Gastroesophageal sphincter (tissue), 4 donors: Measurements from ENCODE around the gene CREBBP. TPM values are rescaled to one million over a fixed set of nuclear protein-coding genes. Genes with fewer than 3 reads are reported as not detected.

Experiments used
- ATAC-seq: fragments of 150-250 bp; one replicate; pipeline ENCODE4 v1.9.1; 2016; ENCODE audit warnings: mild to moderate bottlenecking, moderate library complexity
- H3K27ac ChIP-seq, 4 donors: fragments of 200-600 bp; sonication (generic) in 3 of 4; 1 replicate in 3 of 4; 2 replicates in 1 of 4; pipeline ENCODE4 v1.5.1; 2016 to 2019
- H3K27me3 ChIP-seq: fragments of 200-600 bp; sonication (generic); one replicate; pipeline ENCODE4 v1.5.1; 2019
- H3K36me3 ChIP-seq, 2 donors: fragments of 200-600 bp; sonication (generic); one replicate each; pipeline ENCODE4 v1.5.1; 2019; ENCODE audit warnings: control low read depth in 1 of 2
- H3K4me1 ChIP-seq, 3 donors: fragments of 200-600 bp; sonication (generic); 1 replicate in 2 of 3; 2 replicates in 1 of 3; pipeline ENCODE4 v1.5.1; 2016 to 2019; ENCODE audit warnings: control low read depth in 2 of 3
- H3K4me3 ChIP-seq, 2 donors: fragments of 200-600 bp; sonication (generic); one replicate each; pipeline ENCODE4 v1.5.1; 2019; ENCODE audit warnings: mild to moderate bottlenecking in 1 of 2, moderate library complexity in 1 of 2
- H3K9me3 ChIP-seq, 3 donors: fragments of 200-600 bp; sonication (generic); one replicate each; pipeline ENCODE4 v1.5.1; 2017 to 2019; ENCODE audit warnings: control low read depth in 2 of 3
- CTCF ChIP-seq, 4 experiments: fragments of 200-600 bp in 2 of 4; fragments of 450-650 bp in 2 of 4; sonication (generic) in 1 of 4; IDR thresholded peaks; one replicate each; pipeline ENCODE4 v1.5.1; 2017 to 2019; ENCODE audit warnings: antibody characterized with exemption in 4 of 4, mild to moderate bottlenecking in 2 of 4, moderate library complexity in 2 of 4
- EP300 ChIP-seq: sonication (generic); formaldehyde crosslinking; IDR thresholded peaks from one replicate; pipeline ENCODE4 v1.6.1; 2017; ENCODE audit warnings: antibody characterized with exemption, mild to moderate bottlenecking
- POLR2A ChIP-seq, 2 donors: fragments of 450-650 bp; IDR thresholded peaks; one replicate each; pipeline ENCODE4 v1.6.1; 2017; ENCODE audit warnings: antibody characterized with exemption in 2 of 2, mild to moderate bottlenecking in 2 of 2, moderate library complexity in 1 of 2
- POLR2AphosphoS5 ChIP-seq: sonication (generic); formaldehyde crosslinking; IDR thresholded peaks from one replicate; pipeline ENCODE4 v1.6.1; 2017; ENCODE audit warnings: antibody characterized with exemption
- WGBS, 2 donors: methylation state at CpG; one replicate each; pipeline ENCODE4 v1.1.5; 2018; ENCODE audit warnings: low coverage in 1 of 2; 5-methylcytosine and 5-hydroxymethylcytosine counted together
- total RNA-seq, 4 donors: library from RNA; depleted of rRNA; stranded (reverse); fragments of >200 nt; gene quantifications; one replicate each; pipeline ENCODE4 v1.1.0, GENCODE V29; 2016

The CREBBP gene
- total RNA-seq, 4 donors from 2014 or later, result 45.9 to 115 (median 61.7) TPM

GRCh38 chr16:3788711-3789374 lies 91.7 kb downstream of the CREBBP start:
- TF ChIP-seq POLR2A (IDR thresholded peaks at IDR 0.05) (no peak), EP300 (no peak), POLR2AphosphoS5 (no peak), CTCF (IDR thresholded peaks at IDR 0.05) (no peak)
- Histone ChIP-seq H3K36me3 (peaks cover 0 to 75% of the 10 kb centered on the region in 2 donors), H3K27me3 (no peaks in the 10 kb centered on the region), H3K9me3 (no peaks in the 10 kb centered on the region), H3K27ac (no peak overlapping the region), H3K4me1 (peaks cover 0 to 31% (median 11%) of the 10 kb centered on the region in 3 donors), H3K4me3 (no peak overlapping the region)
- 73 to 90% methylated on average over 3 to 7 of the region's 9 CpGs for WGBS, 2 donors
- no peak for ATAC-seq

- Histone ChIP-seq H3K27me3 (no peaks in the 10 kb centered on the region), H3K9me3 (no peaks in the 10 kb centered on the region), H3K4me1 (peaks cover 0 to 24% (median 6%) of the 10 kb centered on the region in 3 donors), H3K36me3 (peaks cover 0 to 76% of the 10 kb centered on the region in 2 donors), H3K27ac (no peak overlapping the region), H3K4me3 (no peak overlapping the region)
- TF ChIP-seq EP300 (no peak), POLR2AphosphoS5 (no peak), POLR2A (IDR thresholded peaks at IDR 0.05) (no peak), CTCF (IDR thresholded peaks at IDR 0.05) (no peak)
- WGBS, 2 donors, result 57 to 75% methylated on average over 1 to 2 of the region's 10 CpGs
- ATAC-seq, result no peak
Observed at GRCh38 chr16:3787924-3788661, 92.4 kb downstream of the CREBBP start.

GRCh38 chr16:3785413-3785812 lies 95.1 kb downstream of the CREBBP start:
- no peak for ATAC-seq
- Histone ChIP-seq H3K9me3 (no peaks in the 10 kb centered on the region), H3K4me1 (peaks cover 0 to 13% (median 0%) of the 10 kb centered on the region in 3 donors), H3K27me3 (no peaks in the 10 kb centered on the region), H3K4me3 (no peak overlapping the region), H3K36me3 (peaks cover 0 to 76% of the 10 kb centered on the region in 2 donors), H3K27ac (no peak overlapping the region)
- WGBS, 2 donors, result 84 to 89% methylated on average over 6 to 9 of the region's 12 CpGs
- TF ChIP-seq POLR2A (IDR thresholded peaks at IDR 0.05) (no peak), EP300 (no peak), POLR2AphosphoS5 (no peak), CTCF (IDR thresholded peaks at IDR 0.05) (no peak)

GRCh38 chr16:3783516-3783915 lies 97.0 kb downstream of the CREBBP start:
- Histone ChIP-seq H3K27ac (no peak overlapping the region), H3K36me3 (peaks cover 0 to 83% of the 10 kb centered on the region in 2 donors), H3K9me3 (no peaks in the 10 kb centered on the region), H3K27me3 (no peaks in the 10 kb centered on the region), H3K4me3 (no peak overlapping the region), H3K4me1 (peaks cover 0 to 16% (median 0%) of the 10 kb centered on the region in 3 donors)
- TF ChIP-seq CTCF (IDR thresholded peaks at IDR 0.05) (no peak), POLR2AphosphoS5 (no peak), POLR2A (IDR thresholded peaks at IDR 0.05) (no peak), EP300 (no peak)
- ATAC-seq, result no peak
- 80 to 100% methylated on average over 1 to 2 of the region's 3 CpGs for WGBS, 2 donors
